ENCODE data around the gene ADD2. TPM values are rescaled to one million over a fixed set of nuclear protein-coding genes. Genes with fewer than 3 reads are reported as not detected.
A peak's percentile ranks its signal among the peaks of the same experiment; 100 is the strongest.
"Not testable (repeated sequence)": the region's sequence is repeated elsewhere in the genome, so short reads cannot be mapped to it uniquely, and the experiment has no call there.

The ADD2 gene
- total RNA-seq, 1 donor from 2014 or later = 1.8 TPM

DNA sequence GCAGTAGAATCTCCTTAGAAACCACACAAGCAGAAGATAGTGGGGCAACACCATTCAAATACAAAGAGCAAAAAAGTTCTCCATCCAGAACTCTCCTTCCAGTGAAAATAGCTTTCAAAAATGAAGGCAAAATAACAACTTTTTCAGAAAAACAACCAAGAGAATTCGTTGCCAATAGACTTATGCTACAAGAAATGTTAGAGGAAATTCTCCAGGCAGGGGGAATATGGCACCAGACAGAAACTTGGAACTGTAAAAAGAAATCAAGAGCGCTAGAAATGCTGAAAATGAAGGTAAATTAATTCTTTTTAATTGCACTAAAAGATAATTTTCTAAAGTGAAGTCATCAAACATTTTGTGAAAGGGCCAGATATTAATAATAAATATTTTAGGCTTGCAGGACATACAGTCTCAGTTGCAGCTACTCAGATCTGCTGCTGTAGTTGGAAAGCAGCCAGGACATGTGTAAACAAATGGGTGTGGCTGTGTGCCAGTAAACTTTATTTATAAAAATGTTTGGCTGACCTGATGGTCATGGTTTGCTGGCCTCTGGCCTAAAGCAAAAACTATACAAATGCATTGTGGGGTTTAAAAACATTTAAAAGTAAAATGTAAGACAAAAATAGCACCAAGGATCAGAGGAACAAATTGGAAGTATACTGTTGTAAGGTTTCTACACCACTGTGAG lies 140.6 kb downstream of the ADD2 start:
- intact Hi-C loops (cut with micrococcal nuclease) = no loop called here
- ATAC-seq (peak; percentile 21), DNase-seq (no peak)

DNA sequence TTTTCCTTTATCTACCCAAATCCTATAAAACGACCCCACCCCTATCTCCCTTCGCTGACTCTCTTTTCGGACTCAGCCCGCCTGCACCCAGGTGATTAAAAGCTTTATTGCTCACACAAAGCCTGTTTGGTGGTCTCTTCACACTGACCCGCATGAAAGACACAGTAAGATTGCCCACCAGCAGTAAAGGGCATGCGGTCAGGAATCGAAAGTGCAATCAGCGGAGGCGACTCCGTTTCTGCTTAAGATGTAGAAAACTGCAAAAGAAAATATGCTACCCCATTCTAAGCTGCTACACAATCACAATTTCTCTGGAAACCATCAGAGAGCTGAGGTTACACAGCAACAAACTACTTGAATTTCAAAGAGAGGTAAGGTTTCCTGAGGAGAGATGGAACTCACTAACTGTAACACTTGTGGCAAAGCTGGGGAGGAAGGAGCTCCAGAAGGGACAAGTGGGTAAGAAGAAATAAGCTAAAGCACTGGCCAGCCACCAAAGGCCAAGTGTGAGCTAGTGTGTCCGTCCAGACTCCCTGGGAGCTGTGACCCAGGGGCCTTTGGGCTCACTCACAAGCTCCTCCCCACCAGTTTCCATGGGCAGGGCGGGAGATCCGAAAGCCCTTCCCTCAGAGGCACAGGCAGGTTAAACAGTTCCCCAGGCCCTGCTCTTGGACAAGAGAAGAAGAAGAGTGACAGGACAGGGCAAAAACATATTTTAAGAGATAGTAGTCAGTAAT lies 141.6 kb downstream of the ADD2 start:
- ATAC-seq (no peak), DNase-seq (no peak)
- intact Hi-C loops (cut with micrococcal nuclease) = no loop called here

DNA sequence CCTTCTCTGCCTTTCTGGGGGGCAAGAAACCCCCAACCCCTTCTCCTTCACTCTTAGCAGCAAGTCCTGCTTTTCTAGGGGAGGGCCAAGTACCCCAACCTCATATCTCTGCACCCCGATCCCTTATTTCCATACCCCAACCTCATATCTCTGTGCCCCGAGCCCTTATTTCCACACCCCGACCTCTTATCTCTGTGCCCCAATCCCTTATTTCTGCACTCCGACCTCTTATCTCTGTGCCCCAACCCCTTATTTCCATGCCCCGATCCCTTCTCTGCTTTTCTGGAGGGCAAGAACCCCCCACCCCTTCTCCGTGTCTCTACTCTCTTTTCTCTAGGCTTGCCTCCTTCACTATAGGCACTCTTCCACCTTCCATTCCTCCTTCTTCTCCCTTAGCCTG lies 146.5 kb downstream of the ADD2 start:
- DNase-seq; ATAC-seq; intact Hi-C loops (cut with micrococcal nuclease): not testable (repeated sequence)

DNA sequence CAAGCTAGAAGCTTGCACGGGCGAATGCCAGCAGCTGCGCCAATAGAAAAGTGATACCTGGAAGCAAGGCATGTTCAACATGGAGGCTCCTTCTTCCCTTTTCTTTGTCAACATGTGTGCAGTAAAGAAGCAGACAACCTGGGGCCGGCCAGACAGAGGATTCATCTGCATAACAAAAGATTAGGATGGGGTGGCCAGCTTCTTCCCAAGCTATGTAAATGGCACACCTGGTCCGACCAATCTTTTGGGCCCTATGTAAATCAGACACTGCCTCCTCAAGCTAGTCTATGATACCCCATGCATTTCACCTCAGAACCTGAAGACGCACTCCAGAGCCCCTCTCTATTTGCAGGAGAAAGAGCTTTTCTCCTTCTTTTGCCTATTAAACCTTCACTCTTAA lies 148.0 kb downstream of the ADD2 start:
- DNase-seq (no peak), ATAC-seq (no peak)
- intact Hi-C loops (cut with micrococcal nuclease) = no loop called here

DNA sequence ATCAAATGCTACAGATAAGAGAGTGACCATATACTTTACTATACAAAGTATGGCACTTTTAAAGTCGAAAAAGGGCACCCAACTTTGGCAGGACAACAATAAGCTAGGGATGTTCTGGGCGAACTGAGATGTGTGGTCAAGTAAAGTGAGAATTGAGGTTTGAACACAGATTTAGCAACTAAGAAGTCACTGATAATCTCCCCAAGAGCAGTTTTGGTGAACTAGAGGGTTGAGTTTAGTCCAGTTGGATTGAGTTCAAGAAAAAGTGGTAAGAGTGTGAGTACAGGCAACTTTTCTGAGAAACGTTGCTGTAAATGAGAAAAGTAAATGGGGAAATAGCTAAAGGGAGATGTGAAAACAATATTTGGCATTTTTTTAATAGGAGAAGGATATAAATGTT lies 148.8 kb downstream of the ADD2 start:
- DNase-seq (no peak), ATAC-seq (no peak)
- intact Hi-C loops (cut with micrococcal nuclease) = loop anchor here (10.0 kb wide), 1 partner anchor 274 kb away; no protein-coding TSS in a partner anchor

DNA sequence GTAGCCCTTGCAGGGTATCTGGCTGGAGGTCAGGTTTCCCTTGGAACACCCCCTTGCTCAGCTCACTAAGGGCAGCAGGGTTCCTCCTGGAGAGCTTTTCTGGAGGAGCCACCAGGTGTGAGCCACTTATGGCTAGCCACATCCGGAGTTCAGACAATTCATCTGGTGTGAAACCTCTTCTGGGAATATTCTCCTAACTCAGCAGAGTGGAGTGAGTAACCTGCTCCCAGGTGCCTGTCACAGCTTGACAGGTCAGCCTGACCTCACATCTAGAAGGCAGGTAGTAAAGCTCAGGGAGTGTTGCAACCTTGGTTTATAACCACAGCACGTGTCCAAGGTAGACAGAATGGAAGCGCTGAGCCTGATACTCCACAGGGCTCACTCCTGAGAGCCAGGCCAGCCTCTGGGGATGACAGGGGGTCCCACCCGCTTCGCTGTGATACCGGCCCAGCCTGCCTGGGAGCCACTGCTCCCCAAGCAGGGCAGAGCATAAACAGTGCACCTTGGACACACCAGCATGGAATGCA lies 151.8 kb downstream of the ADD2 start:
- ATAC-seq = no peak
- no peak for DNase-seq
- intact Hi-C loops (cut with micrococcal nuclease) = loop anchor here (10.0 kb wide), 1 partner anchor 271 kb away; no protein-coding TSS in a partner anchor

DNA sequence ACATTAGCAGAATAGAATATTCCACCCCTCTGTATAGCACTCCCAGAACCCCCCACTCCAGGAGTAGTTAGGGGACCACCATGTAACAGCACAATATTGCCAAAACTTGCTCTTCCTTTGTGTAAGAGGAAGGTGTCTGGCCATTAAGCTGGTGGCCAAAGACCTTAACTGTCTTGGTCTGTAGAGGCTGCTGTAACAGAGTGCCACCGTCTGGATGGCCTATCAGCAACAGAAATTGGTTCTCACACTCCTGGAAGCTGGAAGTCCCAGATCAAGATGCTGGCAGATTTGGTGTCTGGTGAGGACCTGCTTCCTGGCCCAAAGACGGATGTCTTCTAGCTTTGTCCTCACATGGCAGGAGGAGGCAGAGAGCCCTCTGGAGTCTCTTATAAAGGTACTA lies 152.8 kb downstream of the ADD2 start:
- intact Hi-C loops (cut with micrococcal nuclease) = loop anchor here (10.0 kb wide), 1 partner anchor 270 kb away; no protein-coding TSS in a partner anchor
- ATAC-seq = no peak

DNA sequence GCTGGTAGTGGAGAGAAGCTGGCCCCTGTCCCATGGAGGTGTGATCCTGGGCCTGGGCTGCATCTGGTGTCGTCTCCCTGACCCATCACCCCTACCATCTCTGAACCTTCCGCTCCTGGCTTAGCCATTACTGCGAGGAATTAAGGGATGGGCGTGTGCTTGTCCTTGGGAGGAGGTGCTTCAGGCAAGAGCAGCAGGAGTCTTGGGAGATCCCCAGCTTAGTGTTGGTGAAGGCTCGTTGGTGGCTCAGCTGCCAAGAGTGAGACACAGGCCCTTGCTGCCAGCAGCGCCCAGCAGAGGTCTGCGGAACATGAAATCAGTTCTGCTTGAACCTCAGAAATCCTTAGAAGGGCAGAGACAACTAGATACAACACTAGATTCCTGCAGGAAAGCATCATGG lies 154.5 kb downstream of the ADD2 start:
- ATAC-seq (no peak), DNase-seq (no peak)
- intact Hi-C loops (cut with micrococcal nuclease) = loop anchor here (10.0 kb wide), 1 partner anchor 269 kb away; no protein-coding TSS in a partner anchor

More for the DNA sequence above, 152.8 kb downstream of the ADD2 start:
- DNase-seq = no peak

DNA sequence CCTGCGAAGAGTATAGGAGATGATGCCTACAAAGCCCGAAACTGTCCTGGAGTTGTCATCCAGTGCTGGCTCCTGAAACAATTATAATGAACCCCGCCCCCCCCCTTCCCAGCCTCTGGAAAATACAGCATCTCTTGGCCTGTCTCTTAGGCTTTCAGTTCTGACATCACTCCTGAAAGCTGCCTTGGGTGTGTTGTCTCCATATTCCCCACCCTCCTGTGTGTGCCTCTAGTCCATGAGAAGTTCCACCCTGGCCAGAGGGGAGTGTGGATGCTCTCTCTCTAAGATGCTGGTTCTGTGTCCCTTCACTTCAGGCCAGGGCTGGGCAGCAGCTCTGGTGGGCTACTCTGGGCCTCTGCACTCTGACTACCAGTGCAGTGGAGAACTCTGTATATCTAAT lies 155.4 kb downstream of the ADD2 start:
- intact Hi-C loops (cut with micrococcal nuclease) = loop anchor here (10.0 kb wide), 1 partner anchor 268 kb away; no protein-coding TSS in a partner anchor
- ATAC-seq (no peak), DNase-seq (no peak)

DNA sequence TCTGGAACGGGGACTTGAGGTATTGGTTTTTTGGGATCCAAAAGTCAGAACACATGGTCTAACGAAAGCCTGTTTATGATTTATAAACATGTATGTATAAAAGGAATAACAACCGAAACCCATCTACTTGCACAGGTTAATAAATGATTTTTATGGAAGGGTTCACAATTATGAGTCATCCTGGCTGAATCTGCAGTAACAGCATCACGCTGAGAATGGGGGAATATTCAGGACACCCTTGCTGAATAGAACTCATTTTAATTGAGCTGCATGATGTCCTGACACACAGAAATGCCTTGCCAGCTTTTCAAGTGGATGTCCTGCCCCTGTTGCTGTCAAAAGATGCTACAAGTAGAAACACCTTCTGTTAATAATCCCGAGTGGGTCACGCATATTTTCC lies 159.6 kb downstream of the ADD2 start:
- DNase-seq (no peak), ATAC-seq (no peak)
- intact Hi-C loops (cut with micrococcal nuclease) = no loop called here

DNA sequence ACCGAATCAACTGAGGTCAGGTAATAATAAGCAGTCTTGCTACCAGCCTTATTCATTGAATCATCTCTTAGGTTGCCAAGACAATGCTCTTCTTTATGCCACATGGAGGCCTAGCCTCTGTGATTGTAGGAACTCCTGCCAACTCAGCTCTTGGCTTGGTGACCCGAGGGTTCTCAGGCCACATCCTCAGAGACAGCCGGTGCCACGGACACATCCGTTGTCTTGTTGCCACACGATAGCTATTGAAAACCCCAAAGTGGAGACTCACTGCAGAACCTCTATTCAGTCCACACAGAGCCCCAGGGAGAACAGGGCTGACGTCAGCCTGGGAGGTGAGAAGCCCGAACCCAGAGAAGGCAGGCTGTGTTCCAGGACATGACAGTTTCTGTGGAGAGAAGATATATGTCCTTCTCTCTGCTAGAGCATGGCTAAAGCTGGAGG lies 160.9 kb downstream of the ADD2 start:
- DNase-seq (no peak), ATAC-seq (no peak)

More for the DNA sequence above, 160.9 kb downstream of the ADD2 start:
- intact Hi-C loops (cut with micrococcal nuclease) = no loop called here

Other genes with a start within 250 kb of the ADD2 start
- 1.1 TPM for gene TGFA, start 214.4 kb downstream of the ADD2 start, total RNA-seq
- not detected for gene FIGLA, start 22.4 kb upstream of the ADD2 start, total RNA-seq
- gene CLEC4F, start 52.4 kb upstream of the ADD2 start, total RNA-seq = 0.25 TPM
- gene CD207, start 67.6 kb upstream of the ADD2 start, total RNA-seq = not detected
- not detected for gene VAX2, start 132.4 kb upstream of the ADD2 start, total RNA-seq
- gene ATP6V1B1, start 167.7 kb upstream of the ADD2 start, total RNA-seq = not detected
- 0.92 TPM for gene ANKRD53, start 210.4 kb upstream of the ADD2 start, total RNA-seq
- 50.4 TPM for gene TEX261, start 226.7 kb upstream of the ADD2 start, total RNA-seq